KOPT-K1 (cell line): ENCODE measurements around the gene ZFYVE27.
"Not testable (repeated sequence)": the region's sequence is repeated elsewhere in the genome, so short reads cannot be mapped to it uniquely, and the experiment has no call there.

Experiments used
- H3K27ac ChIP-seq: fragments of 200-600 bp; sonication (generic); 2 replicates; pipeline ENCODE4 v1.5.1; 2016; ENCODE audit warnings: antibody characterized with exemption, mild to moderate bottlenecking, low read depth, low read length; ENCODE audit not compliant: poor library complexity, severe bottlenecking
- H3K36me3 ChIP-seq: fragments of 200-600 bp; sonication (generic); 2 replicates; pipeline ENCODE4 v1.5.1; 2017; ENCODE audit warnings: antibody characterized with exemption, mild to moderate bottlenecking, low read length, moderate library complexity; ENCODE audit not compliant: insufficient read depth
- H3K9me3 ChIP-seq: fragments of 200-600 bp; sonication (generic); 2 replicates; pipeline ENCODE4 v1.5.1; 2017; ENCODE audit warnings: antibody characterized with exemption, low read length, mild to moderate bottlenecking; ENCODE audit not compliant: insufficient read depth, poor library complexity, severe bottlenecking

The ZFYVE27 gene

GRCh38 chr10:97736902-97737769 lies at the start of gene ZFYVE27:
TSS of gene ZFYVE27 (plus strand) at chr10:97737128. CDS start at chr10:97738478, 1,350 bp downstream.
- Histone ChIP-seq H3K27ac (peak within 1 kb of the TSS; percentile 63), H3K9me3 (no peaks in the 10 kb centered on the region)

GRCh38 chr10:97687785-97688781 lies 48.8 kb upstream of the ZFYVE27 start:
- Histone ChIP-seq H3K27ac (peak overlapping the region; percentile 48), H3K36me3 (no peaks in the 10 kb centered on the region), H3K9me3 (no peaks in the 10 kb centered on the region)

More at GRCh38 chr10:97736902-97737769, at the start of gene ZFYVE27:
- H3K36me3 ChIP-seq = peaks cover 33% of the 10 kb centered on the region

GRCh38 chr10:97689559-97690020 lies 47.3 kb upstream of the ZFYVE27 start:
- Histone ChIP-seq H3K36me3 (no peaks in the 10 kb centered on the region), H3K9me3 (no peaks in the 10 kb centered on the region), H3K27ac (no peak overlapping the region)

- H3K27ac ChIP-seq = no peak overlapping the region
These were observed 46.8 kb upstream of the ZFYVE27 start for GRCh38 chr10:97690133-97690532.

GRCh38 chr10:97698072-97698655 lies 38.8 kb upstream of the ZFYVE27 start:
- not testable (repeated sequence) for H3K36me3 ChIP-seq, H3K27ac ChIP-seq

More at GRCh38 chr10:97690133-97690532, 46.8 kb upstream of the ZFYVE27 start:
- H3K36me3 ChIP-seq = no peaks in the 10 kb centered on the region
- H3K9me3 ChIP-seq = no peaks in the 10 kb centered on the region

GRCh38 chr10:97701438-97702069 lies 35.4 kb upstream of the ZFYVE27 start:
- Histone ChIP-seq H3K9me3 (no peaks in the 10 kb centered on the region), H3K36me3 (no peaks in the 10 kb centered on the region), H3K27ac (no peak overlapping the region)

More at GRCh38 chr10:97698072-97698655, 38.8 kb upstream of the ZFYVE27 start:
- H3K9me3 ChIP-seq = not testable (repeated sequence)

- Histone ChIP-seq H3K27ac (no peak overlapping the region), H3K9me3 (no peaks in the 10 kb centered on the region), H3K36me3 (no peaks in the 10 kb centered on the region)
These were observed 33.4 kb upstream of the ZFYVE27 start for GRCh38 chr10:97703398-97704067.

GRCh38 chr10:97704341-97704740 lies 32.6 kb upstream of the ZFYVE27 start:
- H3K9me3 ChIP-seq = no peaks in the 10 kb centered on the region
- H3K27ac ChIP-seq = no peak overlapping the region
- H3K36me3 ChIP-seq = no peaks in the 10 kb centered on the region

GRCh38 chr10:97705006-97705670 lies 31.8 kb upstream of the ZFYVE27 start:
- Histone ChIP-seq H3K9me3 (no peaks in the 10 kb centered on the region), H3K36me3 (no peaks in the 10 kb centered on the region), H3K27ac (no peak overlapping the region)

GRCh38 chr10:97707134-97707861 lies 29.6 kb upstream of the ZFYVE27 start:
- H3K27ac ChIP-seq = no peak overlapping the region
- no peaks in the 10 kb centered on the region for H3K9me3 ChIP-seq
- no peaks in the 10 kb centered on the region for H3K36me3 ChIP-seq

GRCh38 chr10:97708167-97708566 lies 28.8 kb upstream of the ZFYVE27 start:
- no peak overlapping the region for H3K27ac ChIP-seq
- H3K9me3 ChIP-seq = no peaks in the 10 kb centered on the region
- no peaks in the 10 kb centered on the region for H3K36me3 ChIP-seq

- no peak overlapping the region for H3K27ac ChIP-seq
- H3K36me3 ChIP-seq = no peaks in the 10 kb centered on the region
- no peaks in the 10 kb centered on the region for H3K9me3 ChIP-seq
These were observed 27.7 kb upstream of the ZFYVE27 start for GRCh38 chr10:97708976-97709946.
